Subcutaneous abdominal adipose tissue (tissue), 5 donors: ENCODE results near the gene PDLIM1.

ENCODE experiments used
- H3K27ac ChIP-seq: one replicate; pipeline ENCODE4 v1.7.0; 2013; ENCODE audit warnings: low read depth, mild to moderate bottlenecking, inconsistent platforms, low read length, moderate library complexity
- H3K27me3 ChIP-seq, 5 donors: one replicate each; pipeline ENCODE4 v1.7.0; 2013; ENCODE audit warnings: low read length in 5 of 5, inconsistent platforms in 1 of 5; ENCODE audit not compliant: control insufficient read depth in 5 of 5, insufficient read depth in 4 of 5
- H3K36me3 ChIP-seq, 5 donors: one replicate each; pipeline ENCODE4 v1.7.0; 2013; ENCODE audit warnings: low read length in 5 of 5; ENCODE audit not compliant: control insufficient read depth in 5 of 5, insufficient read depth in 5 of 5
- H3K4me1 ChIP-seq, 5 donors: one replicate each; pipeline ENCODE4 v1.7.0; 2013; ENCODE audit warnings: low read length in 5 of 5, mild to moderate bottlenecking in 3 of 5, moderate library complexity in 1 of 5; ENCODE audit not compliant: control insufficient read depth in 5 of 5, insufficient read depth in 5 of 5
- H3K4me3 ChIP-seq, 5 donors: one replicate each; pipeline ENCODE4 v1.7.0; 2013; ENCODE audit warnings: low read length in 5 of 5, low read depth in 1 of 5
- H3K9ac ChIP-seq, 5 donors: one replicate each; pipeline ENCODE4 v1.7.0; 2013; ENCODE audit warnings: low read length in 5 of 5, mild to moderate bottlenecking in 4 of 5, moderate library complexity in 3 of 5
- H3K9me3 ChIP-seq, 5 donors: one replicate each; pipeline ENCODE4 v1.7.0; 2013; ENCODE audit warnings: low read length in 5 of 5; ENCODE audit not compliant: control insufficient read depth in 5 of 5
- donor health status: healthy.
- donor health status: healthy.
- donor health status: healthy.
- donor health status: healthy.
- donor health status: healthy.

PDLIM1 gene

GRCh38 chr10:95291365-95292039, 699 bp upstream of the PDLIM1 start:
- no peaks in the 10 kb centered on the region for H3K36me3 ChIP-seq
- peak overlapping the region in 3 of 5 donors; percentile 46 to 73 (median 56) for H3K9ac ChIP-seq
- no peaks in the 10 kb centered on the region for H3K27me3 ChIP-seq
- no peak overlapping the region for H3K27ac ChIP-seq
- peaks cover 5 to 53% (median 48%) of the 10 kb centered on the region in 5 donors for H3K4me1 ChIP-seq
- peak overlapping the region; percentile 41 to 88 (median 72) for H3K4me3 ChIP-seq
- no peaks in the 10 kb centered on the region for H3K9me3 ChIP-seq

GRCh38 chr10:95289921-95290421, 832 bp downstream of the PDLIM1 start:
- peaks cover 5 to 52% (median 42%) of the 10 kb centered on the region in 5 donors for H3K4me1 ChIP-seq
- H3K27ac ChIP-seq = peak overlapping the region; percentile 58
- no peaks in the 10 kb centered on the region for H3K36me3 ChIP-seq
- peak overlapping the region in 4 of 5 donors; percentile 44 to 84 (median 83) for H3K9ac ChIP-seq
- H3K27me3 ChIP-seq = no peaks in the 10 kb centered on the region
- no peaks in the 10 kb centered on the region for H3K9me3 ChIP-seq
- peak overlapping the region; percentile 72 to 92 (median 87) for H3K4me3 ChIP-seq

- Histone ChIP-seq H3K4me3 (peak overlapping the region; percentile 72 to 92 (median 87)), H3K27ac (peak overlapping the region; percentile 58), H3K4me1 (peaks cover 5 to 51% (median 41%) of the 10 kb centered on the region in 5 donors), H3K9me3 (no peaks in the 10 kb centered on the region), H3K9ac (peak overlapping the region; percentile 19 to 84 (median 83)), H3K36me3 (no peaks in the 10 kb centered on the region), H3K27me3 (no peaks in the 10 kb centered on the region)
Measured at GRCh38 chr10:95289003-95289920, 1.5 kb downstream of the PDLIM1 start.

GRCh38 chr10:95288303-95288702, 2.5 kb downstream of the PDLIM1 start:
- no peaks in the 10 kb centered on the region for H3K9me3 ChIP-seq
- H3K9ac ChIP-seq = peak overlapping the region in 1 of 5 donors; percentile 48
- H3K27ac ChIP-seq = peak overlapping the region; percentile 35
- H3K27me3 ChIP-seq = no peaks in the 10 kb centered on the region
- peaks cover 5 to 51% (median 38%) of the 10 kb centered on the region in 5 donors for H3K4me1 ChIP-seq
- H3K36me3 ChIP-seq = no peaks in the 10 kb centered on the region
- peak overlapping the region in 3 of 5 donors; percentile 72 to 88 (median 84) for H3K4me3 ChIP-seq

- peak overlapping the region in 3 of 5 donors; percentile 15 to 88 (median 72) for H3K4me3 ChIP-seq
- H3K36me3 ChIP-seq = peaks cover 0 to under 1% (median 0%) of the 10 kb centered on the region in 5 donors
- peak overlapping the region; percentile 55 for H3K27ac ChIP-seq
- H3K4me1 ChIP-seq = peaks cover 5 to 51% (median 37%) of the 10 kb centered on the region in 5 donors
- no peaks in the 10 kb centered on the region for H3K27me3 ChIP-seq
- no peaks in the 10 kb centered on the region for H3K9me3 ChIP-seq
- no peak overlapping the region for H3K9ac ChIP-seq
Measured at GRCh38 chr10:95287281-95287680, 3.5 kb downstream of the PDLIM1 start.

- Histone ChIP-seq H3K27ac (peak overlapping the region; percentile 11), H3K4me3 (peak overlapping the region in 2 of 5 donors; percentile 34 to 72), H3K27me3 (no peaks in the 10 kb centered on the region), H3K9ac (peak overlapping the region in 1 of 5 donors; percentile 0), H3K36me3 (peaks cover 0 to 2% (median 0%) of the 10 kb centered on the region in 5 donors), H3K9me3 (no peaks in the 10 kb centered on the region), H3K4me1 (peaks cover 5 to 51% (median 37%) of the 10 kb centered on the region in 5 donors)
Measured at GRCh38 chr10:95286707-95287106, 4.1 kb downstream of the PDLIM1 start.

- Histone ChIP-seq H3K36me3 (peaks cover 0 to 2% (median 0%) of the 10 kb centered on the region in 5 donors), H3K9ac (no peak overlapping the region), H3K27me3 (no peaks in the 10 kb centered on the region), H3K4me1 (peaks cover 5 to 51% (median 35%) of the 10 kb centered on the region in 5 donors), H3K9me3 (no peaks in the 10 kb centered on the region), H3K27ac (no peak overlapping the region), H3K4me3 (no peak overlapping the region)
Measured at GRCh38 chr10:95285556-95285955, 5.2 kb downstream of the PDLIM1 start.

- Histone ChIP-seq H3K27ac (no peak overlapping the region), H3K9ac (no peak overlapping the region), H3K9me3 (no peaks in the 10 kb centered on the region), H3K27me3 (no peaks in the 10 kb centered on the region), H3K4me3 (no peak overlapping the region), H3K4me1 (peaks cover 5 to 48% (median 33%) of the 10 kb centered on the region in 5 donors), H3K36me3 (peaks cover 0 to 2% (median 0%) of the 10 kb centered on the region in 5 donors)
Measured at GRCh38 chr10:95284807-95285206, 6.0 kb downstream of the PDLIM1 start.

GRCh38 chr10:95282107-95282506, 8.7 kb downstream of the PDLIM1 start:
- H3K9me3 ChIP-seq = no peaks in the 10 kb centered on the region
- H3K27ac ChIP-seq = no peak overlapping the region
- H3K4me3 ChIP-seq = no peak overlapping the region
- no peak overlapping the region for H3K9ac ChIP-seq
- peaks cover 0 to 2% (median 0%) of the 10 kb centered on the region in 5 donors for H3K36me3 ChIP-seq
- no peaks in the 10 kb centered on the region for H3K27me3 ChIP-seq
- H3K4me1 ChIP-seq = peaks cover 5 to 44% (median 28%) of the 10 kb centered on the region in 5 donors
